ENCODE data around the gene TAF7. TPM values are rescaled to one million over a fixed set of nuclear protein-coding genes. Genes with fewer than 3 reads are reported as not detected.
"Not testable (repeated sequence)": the region's sequence is repeated elsewhere in the genome, so short reads cannot be mapped to it uniquely, and the experiment has no call there.

The TAF7 gene
- total and polyA plus RNA-seq, 2 experiments from 2014 or later: 65.9 to 104 TPM

- in situ Hi-C loops (cut with MboI): no loop called here
- Histone ChIP-seq H2AFZ (peak within 1 kb of the TSS; percentile 37; the same call in 1 of the 2 replicates), H3K4me1 (ENCODE audit: insufficient read depth) (no peaks in the 10 kb centered on the region), H3K27me3 (replicated peaks; ENCODE audit: insufficient read depth) (no peaks in the 10 kb centered on the region), H3K4me3 (peak within 1 kb of the TSS; percentile 41), H3K79me2 (ENCODE audit: insufficient read depth) (no peaks in the 10 kb centered on the region), H3K4me2 (ENCODE audit: unreplicated experiment) (no peak within 1 kb of the TSS), H3K9me2 (ENCODE audit: insufficient read depth) (no peaks in the 10 kb centered on the region), H3K9ac (no peak within 1 kb of the TSS), H3K27ac (no peak within 1 kb of the TSS), H3K9me3 (ENCODE audit: low read depth) (no peaks in the 10 kb centered on the region), H4K20me1 (ENCODE audit: insufficient read depth) (no peaks in the 10 kb centered on the region), H3K36me3 (ENCODE audit: low read depth) (no peaks in the 10 kb centered on the region), H3F3A (ENCODE audit: insufficient read depth) (no peaks in the 10 kb centered on the region)
- peak; percentile 62 for DNase-seq
- TF ChIP-seq EZH2 (IDR thresholded peaks at IDR 0.05; ENCODE audit: insufficient read depth, poor library complexity, severe bottlenecking) (no peak), EZH2phosphoT487 (IDR thresholded peaks at IDR 0.05; ENCODE audit: insufficient read depth, low read depth) (no peak)
- WGBS, 2 experiments (ENCODE audit: low coverage in 1 of 2, low lambda C conversion rate in 2 of 2, missing lambda C conversion rate in 2 of 2): 31 to 38% methylated on average over 29 of the region's 29 CpGs
Measured at GRCh38 chr5:141349917-141350619, 29.5 kb upstream of the TAF7 start, which contains the start of gene PCDHGB1. TSS of gene PCDHGB1 (plus strand) at chr5:141350099. CDS start at chr5:141350261, 162 bp downstream.

GRCh38 chr5:141346017-141346416 lies 25.4 kb upstream of the TAF7 start:
- H3K4me2 ChIP-seq (ENCODE audit: unreplicated experiment); H3F3A ChIP-seq (ENCODE audit: insufficient read depth); H3K9ac ChIP-seq; in situ Hi-C loops (cut with MboI); H3K36me3 ChIP-seq (ENCODE audit: low read depth); H2AFZ ChIP-seq; H3K4me1 ChIP-seq (ENCODE audit: insufficient read depth); H3K27ac ChIP-seq; H3K9me2 ChIP-seq (ENCODE audit: insufficient read depth); DNase-seq; H3K4me3 ChIP-seq; H4K20me1 ChIP-seq (ENCODE audit: insufficient read depth); H3K79me2 ChIP-seq (ENCODE audit: insufficient read depth); H3K27me3 ChIP-seq (replicated peaks; ENCODE audit: insufficient read depth); H3K9me3 ChIP-seq (ENCODE audit: low read depth): not testable (repeated sequence)
- WGBS, 2 experiments (ENCODE audit: low coverage in 1 of 2, low lambda C conversion rate in 2 of 2, missing lambda C conversion rate in 2 of 2): 49% methylated on average over 24 to 25 of the region's 35 CpGs

GRCh38 chr5:141345327-141345726 lies 24.7 kb upstream of the TAF7 start:
- no peak overlapping the region for H3K4me3 ChIP-seq
- no peaks in the 10 kb centered on the region for H3K4me1 ChIP-seq (ENCODE audit: insufficient read depth)
- H2AFZ ChIP-seq: no peak overlapping the region
- in situ Hi-C loops (cut with MboI): no loop called here
- no peak overlapping the region for H3K9ac ChIP-seq
- H3K27me3 ChIP-seq (replicated peaks; ENCODE audit: insufficient read depth): no peaks in the 10 kb centered on the region
- H3K9me2 ChIP-seq (ENCODE audit: insufficient read depth): no peaks in the 10 kb centered on the region
- no peak for DNase-seq
- no peaks in the 10 kb centered on the region for H3K79me2 ChIP-seq (ENCODE audit: insufficient read depth)
- H3K4me2 ChIP-seq (ENCODE audit: unreplicated experiment): no peak overlapping the region
- no peaks in the 10 kb centered on the region for H3F3A ChIP-seq (ENCODE audit: insufficient read depth)
- no peak overlapping the region for H3K27ac ChIP-seq
- no peaks in the 10 kb centered on the region for H3K36me3 ChIP-seq (ENCODE audit: low read depth)
- no peaks in the 10 kb centered on the region for H4K20me1 ChIP-seq (ENCODE audit: insufficient read depth)
- TF ChIP-seq EZH2 (IDR thresholded peaks at IDR 0.05; ENCODE audit: insufficient read depth, poor library complexity, severe bottlenecking): no peak
- TF ChIP-seq EZH2phosphoT487 (IDR thresholded peaks at IDR 0.05; ENCODE audit: insufficient read depth, low read depth): no peak
- 30 to 34% methylated on average over 20 of the region's 20 CpGs for WGBS, 2 experiments (ENCODE audit: low coverage in 1 of 2, low lambda C conversion rate in 2 of 2, missing lambda C conversion rate in 2 of 2)
- H3K9me3 ChIP-seq (ENCODE audit: low read depth): no peaks in the 10 kb centered on the region

GRCh38 chr5:141343953-141344463 lies 23.4 kb upstream of the TAF7 start:
- no peak for TF ChIP-seq EZH2 (IDR thresholded peaks at IDR 0.05; ENCODE audit: insufficient read depth, poor library complexity, severe bottlenecking)
- TF ChIP-seq EZH2phosphoT487 (IDR thresholded peaks at IDR 0.05; ENCODE audit: insufficient read depth, low read depth): no peak
- peak overlapping the region; percentile 71 for H3K4me3 ChIP-seq
- 16 to 24% methylated on average over 31 of the region's 31 CpGs for WGBS, 2 experiments (ENCODE audit: low coverage in 1 of 2, low lambda C conversion rate in 2 of 2, missing lambda C conversion rate in 2 of 2)

More at GRCh38 chr5:141343953-141344463, 23.4 kb upstream of the TAF7 start:
- no peak for DNase-seq
- Histone ChIP-seq H4K20me1 (ENCODE audit: insufficient read depth) (no peaks in the 10 kb centered on the region), H3K36me3 (ENCODE audit: low read depth) (no peaks in the 10 kb centered on the region), H3K9me2 (ENCODE audit: insufficient read depth) (no peaks in the 10 kb centered on the region), H3K27me3 (replicated peaks; ENCODE audit: insufficient read depth) (no peaks in the 10 kb centered on the region), H3F3A (ENCODE audit: insufficient read depth) (no peaks in the 10 kb centered on the region), H2AFZ (peak overlapping the region; percentile 70), H3K9ac (peak overlapping the region; percentile 73), H3K4me1 (ENCODE audit: insufficient read depth) (no peaks in the 10 kb centered on the region), H3K4me2 (ENCODE audit: unreplicated experiment) (peak overlapping the region; percentile 54), H3K27ac (peak overlapping the region; percentile 61), H3K79me2 (ENCODE audit: insufficient read depth) (no peaks in the 10 kb centered on the region), H3K9me3 (ENCODE audit: low read depth) (no peaks in the 10 kb centered on the region)
- in situ Hi-C loops (cut with MboI): no loop called here
